SK-N-SH (cell line): ENCODE results near the gene KNDC1. TPM values are rescaled to one million over a fixed set of nuclear protein-coding genes. Genes with fewer than 3 reads are reported as not detected.

Source experiments
- CTCF ChIA-PET: fragments of 300-600, 350-600 bp; formaldehyde crosslinking; extraction: SDS; loops from one replicate; lab custom pipeline; 2021; lab: Yijun Ruan, JAX
- POLR2A ChIA-PET: fragments of 350-600 bp; sonication (Branson Sonifier 250); formaldehyde crosslinking; extraction: SDS; loops from one replicate; lab custom pipeline; 2020; ENCODE audit warnings: antibody characterized with exemption, inconsistent platforms; lab: Yijun Ruan, JAX
- DNase-seq: peaks from one replicate; pipeline ENCODE4 v3.0.0; 2012
- H2AFZ ChIP-seq: fragments of 200-600 bp; sonication (generic); 2 replicates; pipeline ENCODE4 v1.8.1; 2016; ENCODE audit warnings: antibody characterized with exemption, mild to moderate bottlenecking, low read depth
- H3F3A ChIP-seq: fragments of 200-600 bp; sonication (generic); replicated peaks from 2 replicates; pipeline ENCODE3; 2016; ENCODE audit warnings: antibody characterized with exemption, mild to moderate bottlenecking; ENCODE audit not compliant: insufficient read depth
- H3K27ac ChIP-seq, 2 experiments: fragments of 200-500 bp in 1 of 2; fragments of 200-600 bp in 1 of 2; sonication (Bioruptor generic) in 1 of 2; sonication (generic), shearing (Covaris generic) in 1 of 2; 2 replicates each; pipeline versions ENCODE4 v1.5.1 to v1.6.1; 2014 to 2016; ENCODE audit warnings: low read depth in 2 of 2, inconsistent platforms in 1 of 2, low read length in 1 of 2, mild to moderate bottlenecking in 1 of 2, mixed read lengths in 1 of 2
- H3K27me3 ChIP-seq: fragments of 200-600 bp; sonication (generic), shearing (Covaris generic); 2 replicates; pipeline ENCODE4 v1.6.1; 2016; ENCODE audit warnings: mixed run types; ENCODE audit not compliant: insufficient read depth
- H3K36me3 ChIP-seq, 2 experiments: fragments of 200-500 bp in 1 of 2; fragments of 200-600 bp in 1 of 2; sonication (Bioruptor generic) in 1 of 2; sonication (generic) in 1 of 2; replicated peaks in 1 of 2; 2 replicates each; pipeline versions ENCODE3 to v1.5.1; 2014 to 2016; ENCODE audit warnings: low read length in 1 of 2, mild to moderate bottlenecking in 1 of 2; ENCODE audit not compliant: insufficient read depth in 2 of 2, control insufficient read depth in 1 of 2
- H3K4me1 ChIP-seq, 2 experiments: fragments of 200-500 bp in 1 of 2; fragments of 200-600 bp in 1 of 2; sonication (Bioruptor generic) in 1 of 2; sonication (generic), shearing (Covaris generic) in 1 of 2; 2 replicates each; pipeline versions ENCODE4 v1.5.1 to v1.6.1; 2014 to 2016; ENCODE audit warnings: low read depth in 1 of 2, low read length in 1 of 2, mixed run types in 1 of 2; ENCODE audit not compliant: insufficient read depth in 2 of 2, control insufficient read depth in 1 of 2
- H3K4me2 ChIP-seq: fragments of 200-600 bp; sonication (generic), shearing (Covaris generic); 2 replicates; pipeline ENCODE4 v1.6.1; 2017; ENCODE audit warnings: mixed run types
- H3K4me3 ChIP-seq, 2 experiments: fragments of 200-500 bp in 1 of 2; fragments of 200-600 bp in 1 of 2; sonication (Bioruptor generic) in 1 of 2; sonication (generic), shearing (Covaris generic) in 1 of 2; 2 replicates each; pipeline versions ENCODE4 v1.5.1 to v1.8.1; 2014 to 2016; ENCODE audit warnings: low read depth in 2 of 2, inconsistent platforms in 1 of 2, low read length in 1 of 2, mild to moderate bottlenecking in 1 of 2, mixed read lengths in 1 of 2, moderate library complexity in 1 of 2
- H3K79me2 ChIP-seq: fragments of 200-600 bp; sonication (generic); 2 replicates; pipeline ENCODE4 v1.8.1; 2017; ENCODE audit warnings: mild to moderate bottlenecking; ENCODE audit not compliant: insufficient read depth
- H3K9ac ChIP-seq: fragments of 200-600 bp; sonication (generic); 2 replicates; pipeline ENCODE4 v1.6.1; 2017; ENCODE audit warnings: mixed run types
- H3K9me2 ChIP-seq: fragments of 200-600 bp; sonication (generic); 2 replicates; pipeline ENCODE4 v1.6.1; 2017; ENCODE audit warnings: mixed run types
- H3K9me3 ChIP-seq: fragments of 200-600 bp; sonication (generic); 2 replicates; pipeline ENCODE4 v1.6.1; 2017; ENCODE audit warnings: mixed run types, mild to moderate bottlenecking, moderate library complexity
- H4K20me1 ChIP-seq: fragments of 200-600 bp; sonication (generic); 2 replicates; pipeline ENCODE4 v1.6.1; 2017; ENCODE audit warnings: mild to moderate bottlenecking, mixed run types; ENCODE audit not compliant: insufficient read depth
- EZH2phosphoT487 ChIP-seq: fragments of 200-600 bp; sonication (generic); IDR thresholded peaks from 2 replicates; pipeline ENCODE4 v1.6.1; 2017; ENCODE audit warnings: low read depth, mixed run types, mild to moderate bottlenecking, antibody characterized with exemption, moderate library complexity, borderline replicate concordance
- FOSL2 ChIP-seq: IDR thresholded peaks from 2 replicates; pipeline ENCODE4 v1.4.0; 2012; ENCODE audit warnings: low read depth, mild to moderate bottlenecking, moderate library complexity, borderline replicate concordance
- FOXJ3 ChIP-seq: sonication (generic); formaldehyde crosslinking; IDR thresholded peaks from 2 replicates; pipeline ENCODE4 v1.5.1; 2020; ENCODE audit warnings: mild to moderate bottlenecking, missing genetic modification reagents
- FOXM1 ChIP-seq: IDR thresholded peaks from 2 replicates; pipeline ENCODE4 v1.4.0; 2012; ENCODE audit warnings: low read depth, mild to moderate bottlenecking
- MXI1 ChIP-seq: IDR thresholded peaks from 2 replicates; pipeline ENCODE4 v1.6.1; 2012; ENCODE audit warnings: mild to moderate bottlenecking, low read depth, low read length, improper control_type of control experiment
- TEAD4 ChIP-seq: IDR thresholded peaks from 2 replicates; pipeline ENCODE4 v1.4.0; 2012; ENCODE audit warnings: mild to moderate bottlenecking, borderline replicate concordance; ENCODE audit not compliant: insufficient read depth
- WGBS: methylation state at CpG from one replicate; pipeline ENCODE4 v1.1.6; 2017; ENCODE audit warnings: low lambda C conversion rate; 5-methylcytosine and 5-hydroxymethylcytosine counted together
- polyA plus RNA-seq, 3 experiments: library from polyadenylated mRNA; depleted of rRNA; stranded (reverse); fragments of >200 nt; gene quantifications; 2 replicates each; pipeline ENCODE4 v1.2.3, GENCODE V29; 2012
- TF ChIP-seq, protein P1 (sequence below): fragments of 150-350 bp; IDR thresholded peaks from 2 replicates; pipeline ENCODE4 v1.6.1; 2016; ENCODE audit warnings: mild to moderate bottlenecking, low read depth, low read length
- TF ChIP-seq, protein P2 (sequence below): IDR thresholded peaks from 2 replicates; pipeline ENCODE4 v1.4.0; 2012; ENCODE audit warnings: low read depth, borderline replicate concordance
- TF ChIP-seq, protein P3 (sequence below): IDR thresholded peaks from 2 replicates; pipeline ENCODE4; 2012

The KNDC1 gene
- polyA plus RNA-seq, 1 of the 3 experiments (the other 2 are of a cell fraction), result 1.4 TPM

DNA sequence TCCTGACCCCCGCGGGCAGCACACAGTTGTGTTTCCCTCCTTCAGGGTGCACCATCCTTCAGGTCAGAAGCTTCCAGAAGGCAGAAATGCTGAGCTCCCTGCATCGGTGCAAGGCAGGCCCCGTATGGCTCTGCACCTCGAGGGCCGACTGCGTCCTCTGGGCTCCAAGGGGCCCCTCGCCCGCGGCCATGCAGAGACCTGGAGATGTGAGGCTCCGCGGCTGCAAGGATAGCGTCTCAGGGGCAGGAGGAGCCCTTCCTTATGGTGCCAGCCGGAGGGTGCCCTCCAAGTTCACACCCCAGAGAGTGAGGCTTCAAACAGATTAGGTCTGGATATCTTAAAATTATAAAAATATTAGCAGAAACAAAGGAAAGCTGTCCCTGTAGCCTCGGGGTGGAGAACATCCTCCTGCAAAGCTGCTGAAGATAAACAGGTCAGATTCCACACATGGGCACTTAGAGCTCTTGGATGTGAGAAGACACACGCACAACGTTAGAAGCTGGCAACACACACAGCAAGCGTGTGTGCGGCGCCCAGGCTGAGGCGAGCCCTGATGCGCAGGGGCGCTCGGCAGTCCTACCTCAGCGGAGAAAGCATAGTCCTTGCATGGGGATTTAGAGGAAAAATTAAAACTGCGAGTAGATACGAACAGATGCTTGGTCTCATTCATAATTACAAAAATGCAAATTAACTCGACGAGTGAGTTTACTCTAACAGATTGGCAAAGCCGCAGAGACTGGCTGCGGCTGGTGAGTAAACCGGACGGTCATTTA, 20.4 kb downstream of the KNDC1 start:
- no peak overlapping the region for H3K9ac ChIP-seq
- H3K36me3 ChIP-seq, result no peaks in the 10 kb centered on the region
- peaks cover 13% of the 10 kb centered on the region for H3F3A ChIP-seq
- H3K9me3 ChIP-seq, result no peaks in the 10 kb centered on the region
- H3K27me3 ChIP-seq, result no peaks in the 10 kb centered on the region; the same call in 1 of the 2 replicates
- no peak overlapping the region for H2AFZ ChIP-seq
- ChIA-PET POLR2A (no interaction called here), CTCF (no interaction called here)
- H3K4me1 ChIP-seq, result peaks cover 0 to 7% of the 10 kb centered on the region in 2 experiments; a peak in 1 of 4 replicates
- TF ChIP-seq FOXM1 (no peak), EZH2phosphoT487 (no peak), MXI1 (no peak)
- TF ChIP-seq, protein P1, sequence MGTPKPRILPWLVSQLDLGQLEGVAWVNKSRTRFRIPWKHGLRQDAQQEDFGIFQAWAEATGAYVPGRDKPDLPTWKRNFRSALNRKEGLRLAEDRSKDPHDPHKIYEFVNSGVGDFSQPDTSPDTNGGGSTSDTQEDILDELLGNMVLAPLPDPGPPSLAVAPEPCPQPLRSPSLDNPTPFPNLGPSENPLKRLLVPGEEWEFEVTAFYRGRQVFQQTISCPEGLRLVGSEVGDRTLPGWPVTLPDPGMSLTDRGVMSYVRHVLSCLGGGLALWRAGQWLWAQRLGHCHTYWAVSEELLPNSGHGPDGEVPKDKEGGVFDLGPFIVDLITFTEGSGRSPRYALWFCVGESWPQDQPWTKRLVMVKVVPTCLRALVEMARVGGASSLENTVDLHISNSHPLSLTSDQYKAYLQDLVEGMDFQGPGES, result no peak
- no peaks in the 10 kb centered on the region for H3K9me2 ChIP-seq
- no peak overlapping the region for H3K27ac ChIP-seq
- no peak overlapping the region for H3K4me2 ChIP-seq
- H4K20me1 ChIP-seq, result no peaks in the 10 kb centered on the region
- H3K79me2 ChIP-seq, result no peaks in the 10 kb centered on the region
- no peak overlapping the region for H3K4me3 ChIP-seq
- DNase-seq, result no peak
- 54% methylated on average over 33 of the region's 33 CpGs for WGBS

DNA sequence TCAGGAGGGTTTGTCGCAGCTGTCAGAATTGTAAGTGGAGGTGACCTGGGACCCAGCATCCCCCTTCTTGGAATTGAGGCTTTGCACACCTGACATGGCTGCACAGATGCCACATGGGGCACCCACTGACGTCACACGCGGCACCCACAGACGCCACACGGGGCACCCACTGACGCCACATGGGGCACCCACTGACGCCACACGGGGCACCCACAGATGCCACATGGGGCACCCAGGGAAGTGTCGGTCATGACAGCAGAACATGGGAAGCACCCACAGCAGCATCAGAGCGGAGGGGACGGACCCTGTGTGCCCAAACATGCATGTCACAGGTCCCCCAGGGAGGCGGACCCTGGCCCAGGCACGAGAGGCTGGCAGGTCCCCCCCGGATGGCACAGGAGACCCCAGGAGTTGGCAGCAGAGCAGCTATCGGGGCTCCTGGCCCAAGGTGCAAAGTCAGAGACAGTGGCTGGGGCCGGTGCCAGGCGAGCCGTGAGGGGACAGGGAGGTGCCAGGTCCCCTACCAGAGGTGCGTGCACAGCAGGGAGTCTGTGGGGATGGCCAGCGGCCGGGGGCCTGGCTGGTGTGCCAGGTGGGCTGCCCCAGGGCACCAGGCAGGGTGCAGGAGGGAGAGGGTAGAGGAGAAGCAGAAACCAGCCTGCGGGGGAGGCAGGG, 21.1 kb downstream of the KNDC1 start:
- Histone ChIP-seq H3K27ac (no peak overlapping the region), H4K20me1 (no peaks in the 10 kb centered on the region), H3K79me2 (no peaks in the 10 kb centered on the region), H3K9me3 (no peaks in the 10 kb centered on the region), H3K4me3 (no peak overlapping the region), H3K27me3 (no peaks in the 10 kb centered on the region; the same call in 1 of the 2 replicates), H3K36me3 (no peaks in the 10 kb centered on the region), H3F3A (peaks cover 13% of the 10 kb centered on the region), H3K4me1 (peaks cover 0 to 7% of the 10 kb centered on the region in 2 experiments; a peak in 1 of 4 replicates), H3K9me2 (no peaks in the 10 kb centered on the region), H3K9ac (no peak overlapping the region), H2AFZ (no peak overlapping the region), H3K4me2 (no peak overlapping the region)
- 16% methylated on average over 2 of the region's 23 CpGs for WGBS
- DNase-seq, result no peak
- CTCF ChIA-PET, result no interaction called here
- TF ChIP-seq FOXJ3 (CRISPR knock-in tag), result no peak
- no peak for TF ChIP-seq FOSL2
- TF ChIP-seq, protein P2, sequence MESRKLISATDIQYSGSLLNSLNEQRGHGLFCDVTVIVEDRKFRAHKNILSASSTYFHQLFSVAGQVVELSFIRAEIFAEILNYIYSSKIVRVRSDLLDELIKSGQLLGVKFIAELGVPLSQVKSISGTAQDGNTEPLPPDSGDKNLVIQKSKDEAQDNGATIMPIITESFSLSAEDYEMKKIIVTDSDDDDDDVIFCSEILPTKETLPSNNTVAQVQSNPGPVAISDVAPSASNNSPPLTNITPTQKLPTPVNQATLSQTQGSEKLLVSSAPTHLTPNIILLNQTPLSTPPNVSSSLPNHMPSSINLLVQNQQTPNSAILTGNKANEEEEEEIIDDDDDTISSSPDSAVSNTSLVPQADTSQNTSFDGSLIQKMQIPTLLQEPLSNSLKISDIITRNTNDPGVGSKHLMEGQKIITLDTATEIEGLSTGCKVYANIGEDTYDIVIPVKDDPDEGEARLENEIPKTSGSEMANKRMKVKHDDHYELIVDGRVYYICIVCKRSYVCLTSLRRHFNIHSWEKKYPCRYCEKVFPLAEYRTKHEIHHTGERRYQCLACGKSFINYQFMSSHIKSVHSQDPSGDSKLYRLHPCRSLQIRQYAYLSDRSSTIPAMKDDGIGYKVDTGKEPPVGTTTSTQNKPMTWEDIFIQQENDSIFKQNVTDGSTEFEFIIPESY, result no peak
- TF ChIP-seq, protein P3, sequence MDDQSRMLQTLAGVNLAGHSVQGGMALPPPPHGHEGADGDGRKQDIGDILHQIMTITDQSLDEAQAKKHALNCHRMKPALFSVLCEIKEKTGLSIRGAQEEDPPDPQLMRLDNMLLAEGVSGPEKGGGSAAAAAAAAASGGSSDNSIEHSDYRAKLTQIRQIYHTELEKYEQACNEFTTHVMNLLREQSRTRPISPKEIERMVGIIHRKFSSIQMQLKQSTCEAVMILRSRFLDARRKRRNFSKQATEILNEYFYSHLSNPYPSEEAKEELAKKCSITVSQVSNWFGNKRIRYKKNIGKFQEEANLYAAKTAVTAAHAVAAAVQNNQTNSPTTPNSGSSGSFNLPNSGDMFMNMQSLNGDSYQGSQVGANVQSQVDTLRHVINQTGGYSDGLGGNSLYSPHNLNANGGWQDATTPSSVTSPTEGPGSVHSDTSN, result no peak
- TF ChIP-seq, protein P1, result no peak
- TF ChIP-seq TEAD4, result no peak
- POLR2A ChIA-PET, result no interaction called here
